Spleen (tissue), 7 donors: Measurements from ENCODE around the gene SLC26A11.

Source experiments
- POLR2A ChIP-seq, 3 donors: fragments of 450-650 bp; IDR thresholded peaks; one replicate each; pipeline ENCODE4 v1.5.1; 2017; ENCODE audit warnings: antibody characterized with exemption in 3 of 3, mild to moderate bottlenecking in 1 of 3
- TF ChIP-seq, protein P1 (sequence below), 11 experiments: fragments of 200-600 bp in 7 of 11; fragments of 450-650 bp in 4 of 11; sonication (generic) in 4 of 11; IDR thresholded peaks in 8 of 11; conservative IDR thresholded peaks in 3 of 11; 1 replicate in 7 of 11; 2 replicates in 4 of 11; pipeline versions ENCODE4 v1.4.0 to v1.8.0; 2016 to 2021; ENCODE audit warnings: antibody characterized with exemption in 11 of 11, inconsistent platforms in 4 of 11, mild to moderate bottlenecking in 1 of 11
- donor health status: DM: no; HTN: no; CAD: no; lungs with moderate emphysema.
- donor health status: DM: no; HTN: no; CAD: no.
- donor health status: DM: no; HTN: no; CAD: no.

DNA sequence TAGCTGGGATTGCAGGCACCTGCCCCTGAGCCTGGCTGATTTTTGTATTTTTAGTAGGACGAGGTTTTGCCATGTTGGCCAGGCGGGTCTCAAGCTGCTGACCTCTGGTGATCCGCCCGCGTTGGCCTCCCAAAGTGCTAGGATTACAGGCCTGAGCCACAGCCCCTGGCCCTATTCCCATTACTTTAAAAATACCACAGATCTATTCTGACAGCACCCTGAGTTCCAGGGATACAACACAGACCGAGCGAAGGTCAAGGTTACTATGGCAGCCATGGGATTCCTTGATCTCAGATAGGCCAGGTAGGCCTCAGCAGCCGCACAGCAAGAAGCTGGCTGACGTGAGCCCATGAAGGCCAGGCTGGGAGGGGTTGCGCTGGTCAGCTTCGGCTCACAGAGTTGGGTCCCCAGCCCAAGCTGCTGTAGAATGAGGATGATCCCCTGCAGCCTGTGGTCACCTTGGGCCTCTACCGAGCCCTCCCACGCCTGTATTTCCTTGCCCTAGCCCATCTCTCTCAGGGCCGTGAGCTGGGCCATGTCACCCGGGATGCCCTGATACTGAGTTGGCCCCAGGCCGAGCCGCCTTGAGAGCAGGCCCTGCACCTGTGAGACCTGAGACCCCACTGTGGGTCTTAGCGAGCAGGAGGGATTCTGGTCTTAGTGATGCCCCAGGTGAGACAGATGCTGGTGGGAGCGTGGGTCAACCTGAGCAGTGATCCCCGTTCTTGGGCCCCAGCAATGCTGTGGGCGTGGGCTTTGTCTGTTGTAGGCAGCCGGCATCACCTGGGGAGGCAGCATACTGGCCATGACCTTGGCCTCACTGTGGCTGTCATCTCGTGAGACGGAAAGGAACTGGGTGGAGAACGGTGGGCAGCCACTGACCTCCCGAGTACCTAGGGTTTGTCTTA, 23.6 kb downstream of the SLC26A11 start:
- TF ChIP-seq, protein P1, sequence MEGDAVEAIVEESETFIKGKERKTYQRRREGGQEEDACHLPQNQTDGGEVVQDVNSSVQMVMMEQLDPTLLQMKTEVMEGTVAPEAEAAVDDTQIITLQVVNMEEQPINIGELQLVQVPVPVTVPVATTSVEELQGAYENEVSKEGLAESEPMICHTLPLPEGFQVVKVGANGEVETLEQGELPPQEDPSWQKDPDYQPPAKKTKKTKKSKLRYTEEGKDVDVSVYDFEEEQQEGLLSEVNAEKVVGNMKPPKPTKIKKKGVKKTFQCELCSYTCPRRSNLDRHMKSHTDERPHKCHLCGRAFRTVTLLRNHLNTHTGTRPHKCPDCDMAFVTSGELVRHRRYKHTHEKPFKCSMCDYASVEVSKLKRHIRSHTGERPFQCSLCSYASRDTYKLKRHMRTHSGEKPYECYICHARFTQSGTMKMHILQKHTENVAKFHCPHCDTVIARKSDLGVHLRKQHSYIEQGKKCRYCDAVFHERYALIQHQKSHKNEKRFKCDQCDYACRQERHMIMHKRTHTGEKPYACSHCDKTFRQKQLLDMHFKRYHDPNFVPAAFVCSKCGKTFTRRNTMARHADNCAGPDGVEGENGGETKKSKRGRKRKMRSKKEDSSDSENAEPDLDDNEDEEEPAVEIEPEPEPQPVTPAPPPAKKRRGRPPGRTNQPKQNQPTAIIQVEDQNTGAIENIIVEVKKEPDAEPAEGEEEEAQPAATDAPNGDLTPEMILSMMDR (IDR thresholded peaks at IDR 0.05 in 8 of 11, conservative IDR thresholded peaks at IDR 0.05 in 3 of 11), result no peak
- TF ChIP-seq POLR2A (IDR thresholded peaks at IDR 0.05), result no peak
